Measurements from ENCODE around the gene DDR2.
A peak's percentile ranks its signal among the peaks of the same experiment; 100 is the strongest.

Gene DDR2

GRCh38 chr1:162609306-162609705, 23.0 kb upstream of the DDR2 start:
- no peaks in the 10 kb centered on the region for H3K9me3 ChIP-seq (ENCODE audit: control insufficient read depth, low read length)
- 82 to 92% methylated on average over 2 of the region's 2 CpGs for WGBS, 2 experiments (ENCODE audit: insufficient coverage in 2 of 2)
- H3K4me1 ChIP-seq (ENCODE audit: control insufficient read depth, insufficient read depth, low read length, poor library complexity, severe bottlenecking) = peaks cover 4% of the 10 kb centered on the region
- no peaks in the 10 kb centered on the region for H3K36me3 ChIP-seq (ENCODE audit: control insufficient read depth, insufficient read depth, low read length)
- no peak overlapping the region for H3K4me3 ChIP-seq (ENCODE audit: extremely low read depth, insufficient read depth, low read length, poor library complexity, severe bottlenecking)
- H3K27ac ChIP-seq (ENCODE audit: low read depth, low read length, severe bottlenecking) = no peak overlapping the region

- 76 to 92% methylated on average over 3 to 4 of the region's 8 CpGs for WGBS, 2 experiments (ENCODE audit: insufficient coverage in 2 of 2)
- Histone ChIP-seq H3K4me3 (ENCODE audit: extremely low read depth, insufficient read depth, low read length, poor library complexity, severe bottlenecking) (no peak overlapping the region), H3K27ac (ENCODE audit: low read depth, low read length, severe bottlenecking) (no peak overlapping the region)
Measured at GRCh38 chr1:162612606-162613400, 19.5 kb upstream of the DDR2 start.

GRCh38 chr1:162616848-162617247, 15.4 kb upstream of the DDR2 start:
- WGBS, 2 experiments (ENCODE audit: insufficient coverage in 2 of 2) = no CpG with 5 or more reads among the region's 1 CpG
- no peaks in the 10 kb centered on the region for H3K36me3 ChIP-seq (ENCODE audit: control insufficient read depth, insufficient read depth, low read length)
- H3K27ac ChIP-seq (ENCODE audit: low read depth, low read length, severe bottlenecking) = no peak overlapping the region
- H3K4me3 ChIP-seq (ENCODE audit: extremely low read depth, insufficient read depth, low read length, poor library complexity, severe bottlenecking) = no peak overlapping the region
- H3K4me1 ChIP-seq (ENCODE audit: control insufficient read depth, insufficient read depth, low read length, poor library complexity, severe bottlenecking) = no peaks in the 10 kb centered on the region
- peaks cover 10% of the 10 kb centered on the region for H3K9me3 ChIP-seq (ENCODE audit: control insufficient read depth, low read length)

More at GRCh38 chr1:162612606-162613400, 19.5 kb upstream of the DDR2 start:
- peaks cover 10% of the 10 kb centered on the region for H3K9me3 ChIP-seq (ENCODE audit: control insufficient read depth, low read length)
- no peaks in the 10 kb centered on the region for H3K4me1 ChIP-seq (ENCODE audit: control insufficient read depth, insufficient read depth, low read length, poor library complexity, severe bottlenecking)
- no peaks in the 10 kb centered on the region for H3K36me3 ChIP-seq (ENCODE audit: control insufficient read depth, insufficient read depth, low read length)

- WGBS, 2 experiments (ENCODE audit: insufficient coverage in 2 of 2) = no CpG with 5 or more reads among the region's 1 CpG
- Histone ChIP-seq H3K36me3 (ENCODE audit: control insufficient read depth, insufficient read depth, low read length) (no peaks in the 10 kb centered on the region), H3K4me3 (ENCODE audit: extremely low read depth, insufficient read depth, low read length, poor library complexity, severe bottlenecking) (no peak overlapping the region), H3K27ac (ENCODE audit: low read depth, low read length, severe bottlenecking) (no peak overlapping the region), H3K4me1 (ENCODE audit: control insufficient read depth, insufficient read depth, low read length, poor library complexity, severe bottlenecking) (no peaks in the 10 kb centered on the region), H3K9me3 (ENCODE audit: control insufficient read depth, low read length) (peaks cover 10% of the 10 kb centered on the region)
Measured at GRCh38 chr1:162617513-162617912, 14.8 kb upstream of the DDR2 start.

- H3K4me1 ChIP-seq (ENCODE audit: control insufficient read depth, insufficient read depth, low read length, poor library complexity, severe bottlenecking) = no peaks in the 10 kb centered on the region
- no peaks in the 10 kb centered on the region for H3K36me3 ChIP-seq (ENCODE audit: control insufficient read depth, insufficient read depth, low read length)
- H3K9me3 ChIP-seq (ENCODE audit: control insufficient read depth, low read length) = peaks cover 10% of the 10 kb centered on the region
- no peak overlapping the region for H3K4me3 ChIP-seq (ENCODE audit: extremely low read depth, insufficient read depth, low read length, poor library complexity, severe bottlenecking)
- WGBS, 2 experiments (ENCODE audit: insufficient coverage in 2 of 2) = no CpG with 5 or more reads among the region's 3 CpGs
- no peak overlapping the region for H3K27ac ChIP-seq (ENCODE audit: low read depth, low read length, severe bottlenecking)
Measured at GRCh38 chr1:162619076-162619475, 13.2 kb upstream of the DDR2 start.

GRCh38 chr1:162621256-162621655, 11.0 kb upstream of the DDR2 start:
- Histone ChIP-seq H3K9me3 (ENCODE audit: control insufficient read depth, low read length) (peaks cover 10% of the 10 kb centered on the region), H3K4me1 (ENCODE audit: control insufficient read depth, insufficient read depth, low read length, poor library complexity, severe bottlenecking) (peaks cover 2% of the 10 kb centered on the region), H3K36me3 (ENCODE audit: control insufficient read depth, insufficient read depth, low read length) (no peaks in the 10 kb centered on the region), H3K4me3 (ENCODE audit: extremely low read depth, insufficient read depth, low read length, poor library complexity, severe bottlenecking) (no peak overlapping the region), H3K27ac (ENCODE audit: low read depth, low read length, severe bottlenecking) (no peak overlapping the region)

GRCh38 chr1:162625679-162626078, 6.6 kb upstream of the DDR2 start:
- Histone ChIP-seq H3K4me3 (ENCODE audit: extremely low read depth, insufficient read depth, low read length, poor library complexity, severe bottlenecking) (no peak overlapping the region), H3K9me3 (ENCODE audit: control insufficient read depth, low read length) (no peaks in the 10 kb centered on the region), H3K4me1 (ENCODE audit: control insufficient read depth, insufficient read depth, low read length, poor library complexity, severe bottlenecking) (peaks cover 12% of the 10 kb centered on the region), H3K36me3 (ENCODE audit: control insufficient read depth, insufficient read depth, low read length) (no peaks in the 10 kb centered on the region), H3K27ac (ENCODE audit: low read depth, low read length, severe bottlenecking) (peak overlapping the region; percentile 70)
- 71 to 80% methylated on average over 1 of the region's 2 CpGs for WGBS, 2 experiments (ENCODE audit: insufficient coverage in 2 of 2)

- H3K27ac ChIP-seq (ENCODE audit: low read depth, low read length, severe bottlenecking) = peak overlapping the region; percentile 70
- H3K9me3 ChIP-seq (ENCODE audit: control insufficient read depth, low read length) = no peaks in the 10 kb centered on the region
- H3K36me3 ChIP-seq (ENCODE audit: control insufficient read depth, insufficient read depth, low read length) = no peaks in the 10 kb centered on the region
- peaks cover 14% of the 10 kb centered on the region for H3K4me1 ChIP-seq (ENCODE audit: control insufficient read depth, insufficient read depth, low read length, poor library complexity, severe bottlenecking)
- H3K4me3 ChIP-seq (ENCODE audit: extremely low read depth, insufficient read depth, low read length, poor library complexity, severe bottlenecking) = no peak overlapping the region
- WGBS, 2 experiments (ENCODE audit: insufficient coverage in 2 of 2) = 73 to 100% methylated on average over 1 to 2 of the region's 2 CpGs
Measured at GRCh38 chr1:162626094-162626493, 6.2 kb upstream of the DDR2 start.

- H3K36me3 ChIP-seq (ENCODE audit: control insufficient read depth, insufficient read depth, low read length) = no peaks in the 10 kb centered on the region
- peaks cover 20% of the 10 kb centered on the region for H3K4me1 ChIP-seq (ENCODE audit: control insufficient read depth, insufficient read depth, low read length, poor library complexity, severe bottlenecking)
- H3K9me3 ChIP-seq (ENCODE audit: control insufficient read depth, low read length) = no peaks in the 10 kb centered on the region
- WGBS, 2 experiments (ENCODE audit: insufficient coverage in 2 of 2) = 43 to 60% methylated on average over 1 of the region's 2 CpGs
- peak overlapping the region; percentile 70 for H3K27ac ChIP-seq (ENCODE audit: low read depth, low read length, severe bottlenecking)
- H3K4me3 ChIP-seq (ENCODE audit: extremely low read depth, insufficient read depth, low read length, poor library complexity, severe bottlenecking) = no peak overlapping the region
Measured at GRCh38 chr1:162626761-162627160, 5.5 kb upstream of the DDR2 start.

GRCh38 chr1:162627662-162628296, 4.5 kb upstream of the DDR2 start:
- WGBS, 2 experiments (ENCODE audit: insufficient coverage in 2 of 2) = 66% methylated on average over 3 of the region's 3 CpGs; no CpG with 5 or more reads in 1 of the 2 experiments
- Histone ChIP-seq H3K9me3 (ENCODE audit: control insufficient read depth, low read length) (no peaks in the 10 kb centered on the region), H3K4me1 (ENCODE audit: control insufficient read depth, insufficient read depth, low read length, poor library complexity, severe bottlenecking) (peaks cover 25% of the 10 kb centered on the region), H3K4me3 (ENCODE audit: extremely low read depth, insufficient read depth, low read length, poor library complexity, severe bottlenecking) (no peak overlapping the region), H3K27ac (ENCODE audit: low read depth, low read length, severe bottlenecking) (no peak overlapping the region), H3K36me3 (ENCODE audit: control insufficient read depth, insufficient read depth, low read length) (no peaks in the 10 kb centered on the region)

- Histone ChIP-seq H3K36me3 (ENCODE audit: control insufficient read depth, insufficient read depth, low read length) (no peaks in the 10 kb centered on the region), H3K4me1 (ENCODE audit: control insufficient read depth, insufficient read depth, low read length, poor library complexity, severe bottlenecking) (peaks cover 28% of the 10 kb centered on the region), H3K4me3 (ENCODE audit: extremely low read depth, insufficient read depth, low read length, poor library complexity, severe bottlenecking) (no peak overlapping the region), H3K27ac (ENCODE audit: low read depth, low read length, severe bottlenecking) (no peak overlapping the region), H3K9me3 (ENCODE audit: control insufficient read depth, low read length) (no peaks in the 10 kb centered on the region)
- WGBS, 2 experiments (ENCODE audit: insufficient coverage in 2 of 2) = 96 to 97% methylated on average over 2 to 3 of the region's 3 CpGs
Measured at GRCh38 chr1:162629077-162629627, 3.1 kb upstream of the DDR2 start.

Data from mesodermal cell (in vitro differentiated cells).